Upper lobe of left lung (tissue), 4 donors: ENCODE measurements around the gene ADCY3.

Experiments
- CTCF ChIP-seq, 6 experiments: fragments of 450-650 bp in 4 of 6; fragments of 200-600 bp in 2 of 6; sonication (generic) in 2 of 6; IDR thresholded peaks; one replicate each; pipeline ENCODE4 v1.5.1; 2016 to 2019; ENCODE audit warnings: antibody characterized with exemption in 6 of 6
- EP300 ChIP-seq, 4 donors: sonication (generic); formaldehyde crosslinking; IDR thresholded peaks; one replicate each; pipeline ENCODE4 v1.5.1; 2017; ENCODE audit warnings: antibody characterized with exemption in 4 of 4, control low read depth in 2 of 4
- POLR2A ChIP-seq, 4 donors: fragments of 450-650 bp; IDR thresholded peaks; one replicate each; pipeline ENCODE4 v1.5.1; 2016 to 2017; ENCODE audit warnings: antibody characterized with exemption in 4 of 4, mild to moderate bottlenecking in 2 of 4
- POLR2AphosphoS5 ChIP-seq, 2 donors: sonication (generic); formaldehyde crosslinking; IDR thresholded peaks; one replicate each; pipeline ENCODE4 v1.5.1; 2017; ENCODE audit warnings: antibody characterized with exemption in 2 of 2

DNA sequence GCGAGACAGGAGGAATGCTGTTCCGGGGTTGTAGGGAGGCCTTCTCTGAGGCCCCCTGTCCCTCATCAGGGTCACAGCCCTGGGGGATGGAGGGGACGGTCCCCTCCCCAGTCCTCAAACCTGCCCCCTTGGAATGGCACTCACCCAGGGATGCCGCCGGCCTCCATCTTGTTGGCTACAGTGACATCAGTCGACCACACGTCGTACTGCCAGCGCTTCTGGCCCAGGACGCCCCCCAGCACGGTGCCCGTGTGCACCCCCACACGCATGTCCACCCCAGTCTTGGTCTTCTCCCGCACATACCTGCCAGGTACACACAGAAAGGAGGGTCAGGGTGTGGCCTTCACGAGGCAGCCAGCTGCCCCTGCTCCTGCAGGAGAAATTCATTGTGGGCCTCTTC lies 80.3 kb downstream of the ADCY3 start:
- TF ChIP-seq CTCF (IDR thresholded peaks at IDR 0.05) (no peak), POLR2AphosphoS5 (IDR thresholded peaks at IDR 0.05) (no peak), EP300 (IDR thresholded peaks at IDR 0.05) (no peak), POLR2A (IDR thresholded peaks at IDR 0.05) (no peak)
